Activated CD8-positive, alpha-beta memory T cell treated with anti-CD3 and anti-CD28 coated beads, Interleukin-2, amount 50 U/mL, for 24 hours (primary cell): ENCODE data around the gene CCNC.
"Not testable (repeated sequence)": the region's sequence is repeated elsewhere in the genome, so short reads cannot be mapped to it uniquely, and the experiment has no call there.

Experiments
- DNase-seq: peaks from one replicate; pipeline ENCODE4 v3.0.0-alpha.2; 2020; ENCODE audit errors: extremely low read depth

CCNC gene

GRCh38 chr6:99603421-99604165, 35.1 kb upstream of the CCNC start:
- DNase-seq = no peak

- DNase-seq = no peak
Observed at GRCh38 chr6:99602520-99603420, 34.3 kb upstream of the CCNC start.

GRCh38 chr6:99594696-99595095, 26.2 kb upstream of the CCNC start:
- DNase-seq = not testable (repeated sequence)

- no peak for DNase-seq
Observed at GRCh38 chr6:99592900-99593299, 24.4 kb upstream of the CCNC start.

- no peak for DNase-seq
Observed at GRCh38 chr6:99591673-99592364, 23.4 kb upstream of the CCNC start.

GRCh38 chr6:99590728-99591672, 22.5 kb upstream of the CCNC start:
- DNase-seq = no peak

GRCh38 chr6:99589907-99590493, 21.5 kb upstream of the CCNC start:
- DNase-seq = no peak

- DNase-seq = no peak
Observed at GRCh38 chr6:99589290-99589672, 20.8 kb upstream of the CCNC start.

- DNase-seq = no peak
Observed at GRCh38 chr6:99588618-99589289, 20.3 kb upstream of the CCNC start.

GRCh38 chr6:99587792-99588191, 19.3 kb upstream of the CCNC start:
- DNase-seq = no peak

- DNase-seq = no peak
Observed at GRCh38 chr6:99579781-99580180, 11.3 kb upstream of the CCNC start.

GRCh38 chr6:99575544-99576227, 7.2 kb upstream of the CCNC start:
- no peak for DNase-seq

- DNase-seq = no peak
Observed at GRCh38 chr6:99573980-99574617, 5.6 kb upstream of the CCNC start.

- no peak for DNase-seq
Observed at GRCh38 chr6:99563056-99563723, 5.3 kb downstream of the CCNC start.

- no peak for DNase-seq
Observed at GRCh38 chr6:99560668-99561067, 7.8 kb downstream of the CCNC start.

GRCh38 chr6:99559057-99559456, 9.4 kb downstream of the CCNC start:
- DNase-seq = no peak

- DNase-seq = no peak
Observed at GRCh38 chr6:99553888-99554287, 14.6 kb downstream of the CCNC start.

- DNase-seq = no peak
Observed at GRCh38 chr6:99550046-99550748, 18.3 kb downstream of the CCNC start.
